Stomach (tissue), 4 donors: ENCODE results near the gene LYRM4.

Experiments
- POLR2AphosphoS5 ChIP-seq, 3 donors: sonication (generic); formaldehyde crosslinking; IDR thresholded peaks; one replicate each; pipeline ENCODE4 v1.6.1; 2016; ENCODE audit warnings: antibody characterized with exemption in 3 of 3
- TF ChIP-seq, protein P1 (sequence below), 7 experiments: fragments of 450-650 bp in 4 of 7; fragments of 200-600 bp in 3 of 7; sonication (generic) in 3 of 7; IDR thresholded peaks; one replicate each; pipeline ENCODE4 v1.5.1; 2016 to 2019; ENCODE audit warnings: antibody characterized with exemption in 7 of 7, control low read depth in 2 of 7, mild to moderate bottlenecking in 1 of 7

DNA sequence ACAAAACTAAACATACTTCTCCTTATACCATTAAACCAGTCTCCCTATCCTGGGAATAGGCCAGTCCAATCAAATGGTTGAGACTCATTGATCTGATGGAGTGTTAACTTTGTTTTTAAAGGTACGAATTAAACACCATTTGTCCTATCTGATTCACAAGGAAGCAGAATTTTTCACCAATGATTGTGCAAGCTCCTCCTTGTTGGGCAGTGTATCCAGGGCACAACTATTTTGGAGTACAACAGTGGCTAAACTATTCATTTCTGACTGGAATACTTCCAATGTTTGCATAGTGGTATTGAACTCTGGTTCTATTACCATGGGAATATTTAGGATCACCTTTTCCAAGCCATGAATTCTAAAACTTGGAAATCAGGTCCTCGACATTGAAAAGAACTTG lies 181.1 kb downstream of the LYRM4 start:
- TF ChIP-seq, protein P1, sequence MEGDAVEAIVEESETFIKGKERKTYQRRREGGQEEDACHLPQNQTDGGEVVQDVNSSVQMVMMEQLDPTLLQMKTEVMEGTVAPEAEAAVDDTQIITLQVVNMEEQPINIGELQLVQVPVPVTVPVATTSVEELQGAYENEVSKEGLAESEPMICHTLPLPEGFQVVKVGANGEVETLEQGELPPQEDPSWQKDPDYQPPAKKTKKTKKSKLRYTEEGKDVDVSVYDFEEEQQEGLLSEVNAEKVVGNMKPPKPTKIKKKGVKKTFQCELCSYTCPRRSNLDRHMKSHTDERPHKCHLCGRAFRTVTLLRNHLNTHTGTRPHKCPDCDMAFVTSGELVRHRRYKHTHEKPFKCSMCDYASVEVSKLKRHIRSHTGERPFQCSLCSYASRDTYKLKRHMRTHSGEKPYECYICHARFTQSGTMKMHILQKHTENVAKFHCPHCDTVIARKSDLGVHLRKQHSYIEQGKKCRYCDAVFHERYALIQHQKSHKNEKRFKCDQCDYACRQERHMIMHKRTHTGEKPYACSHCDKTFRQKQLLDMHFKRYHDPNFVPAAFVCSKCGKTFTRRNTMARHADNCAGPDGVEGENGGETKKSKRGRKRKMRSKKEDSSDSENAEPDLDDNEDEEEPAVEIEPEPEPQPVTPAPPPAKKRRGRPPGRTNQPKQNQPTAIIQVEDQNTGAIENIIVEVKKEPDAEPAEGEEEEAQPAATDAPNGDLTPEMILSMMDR (IDR thresholded peaks at IDR 0.05): no peak
- no peak for TF ChIP-seq POLR2AphosphoS5 (IDR thresholded peaks at IDR 0.05)
